Nephron (organoid): ENCODE results near the gene HPCAL1.

Experiments
- H3K27ac Mint-ChIP-seq, 3 experiments: 2 replicates each; pipeline ENCODE4 v1.8.0; 2020; ENCODE audit warnings: mixed read lengths in 3 of 3, mild to moderate bottlenecking in 2 of 3, moderate library complexity in 1 of 3
- H3K27me3 Mint-ChIP-seq: 2 replicates; pipeline ENCODE4 v1.8.0; 2021; ENCODE audit warnings: low read depth, mild to moderate bottlenecking, moderate library complexity, mixed read lengths
- H3K36me3 Mint-ChIP-seq: 2 replicates; pipeline ENCODE4 v1.8.0; 2020; ENCODE audit warnings: low read depth, mixed read lengths
- H3K4me1 Mint-ChIP-seq: 2 replicates; pipeline ENCODE4 v1.8.0; 2020; ENCODE audit warnings: mixed read lengths
- H3K4me3 Mint-ChIP-seq, 3 experiments: 2 replicates each; pipeline ENCODE4 v1.8.0; 2020; ENCODE audit warnings: mild to moderate bottlenecking in 3 of 3, mixed read lengths in 3 of 3, moderate library complexity in 2 of 3
- H3K9me3 Mint-ChIP-seq: 2 replicates; pipeline ENCODE4 v1.8.0; 2020; ENCODE audit warnings: mixed read lengths
- TF ChIP-seq, protein P1 (sequence below), 3 experiments: fragments of 200-600 bp; sonication (generic); IDR thresholded peaks; one replicate each; pipeline ENCODE4 v1.5.0; 2021; ENCODE audit warnings: antibody characterized with exemption in 3 of 3; ENCODE audit not compliant: unreplicated experiment in 3 of 3

Gene HPCAL1

DNA sequence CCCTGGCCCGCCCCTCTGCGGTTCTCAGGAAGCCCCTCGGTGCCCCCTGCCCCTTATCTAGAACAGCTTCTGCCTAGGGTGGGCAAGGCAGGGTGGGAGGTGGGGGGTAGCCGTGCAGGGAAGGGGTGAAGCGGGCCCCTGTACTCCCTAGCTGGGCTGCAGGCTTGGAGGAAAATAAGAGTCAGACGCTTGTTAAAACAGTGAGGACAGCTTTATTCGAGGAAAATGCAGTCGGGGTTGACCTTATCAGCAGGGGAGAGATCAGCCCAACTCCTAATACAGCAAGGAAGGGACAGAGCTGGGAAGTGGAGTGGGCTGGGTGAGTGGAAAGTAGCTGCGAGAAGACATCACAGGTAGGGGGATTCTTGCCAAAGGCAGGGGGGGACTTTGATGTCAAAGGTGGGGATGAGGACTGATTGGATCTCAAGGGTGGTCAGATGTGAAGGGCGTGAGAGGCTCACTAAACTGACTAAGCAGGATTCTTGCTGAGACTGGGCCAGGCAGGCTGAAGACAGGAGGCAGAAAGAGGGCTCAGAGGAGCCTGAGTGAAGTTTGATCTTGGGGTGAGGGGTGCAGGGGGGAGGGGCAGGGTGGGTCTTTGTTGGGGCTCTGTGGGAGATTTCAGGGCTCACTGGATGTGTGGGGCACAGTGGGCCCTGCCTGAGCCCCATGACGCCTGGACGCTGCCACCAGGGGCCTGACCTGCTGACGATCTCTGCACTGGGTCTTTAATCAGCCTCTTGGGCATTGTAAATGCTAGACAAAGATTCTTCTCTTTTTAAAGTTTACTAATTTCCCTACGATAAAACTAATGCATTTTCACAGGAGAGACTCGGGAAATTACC is 29.9 kb downstream of the HPCAL1 start:
- H3K36me3 Mint-ChIP-seq = peaks cover 7% of the 10 kb centered on the region
- peak overlapping the region; percentile 11 to 23 (median 17) for H3K27ac Mint-ChIP-seq
- peaks cover 18% of the 10 kb centered on the region for H3K27me3 Mint-ChIP-seq
- TF ChIP-seq, protein P1, sequence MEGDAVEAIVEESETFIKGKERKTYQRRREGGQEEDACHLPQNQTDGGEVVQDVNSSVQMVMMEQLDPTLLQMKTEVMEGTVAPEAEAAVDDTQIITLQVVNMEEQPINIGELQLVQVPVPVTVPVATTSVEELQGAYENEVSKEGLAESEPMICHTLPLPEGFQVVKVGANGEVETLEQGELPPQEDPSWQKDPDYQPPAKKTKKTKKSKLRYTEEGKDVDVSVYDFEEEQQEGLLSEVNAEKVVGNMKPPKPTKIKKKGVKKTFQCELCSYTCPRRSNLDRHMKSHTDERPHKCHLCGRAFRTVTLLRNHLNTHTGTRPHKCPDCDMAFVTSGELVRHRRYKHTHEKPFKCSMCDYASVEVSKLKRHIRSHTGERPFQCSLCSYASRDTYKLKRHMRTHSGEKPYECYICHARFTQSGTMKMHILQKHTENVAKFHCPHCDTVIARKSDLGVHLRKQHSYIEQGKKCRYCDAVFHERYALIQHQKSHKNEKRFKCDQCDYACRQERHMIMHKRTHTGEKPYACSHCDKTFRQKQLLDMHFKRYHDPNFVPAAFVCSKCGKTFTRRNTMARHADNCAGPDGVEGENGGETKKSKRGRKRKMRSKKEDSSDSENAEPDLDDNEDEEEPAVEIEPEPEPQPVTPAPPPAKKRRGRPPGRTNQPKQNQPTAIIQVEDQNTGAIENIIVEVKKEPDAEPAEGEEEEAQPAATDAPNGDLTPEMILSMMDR (IDR thresholded peaks at IDR 0.05; ENCODE audit: unreplicated experiment in 3 of 3) = no peak
- no peaks in the 10 kb centered on the region for H3K9me3 Mint-ChIP-seq
- H3K4me1 Mint-ChIP-seq = peaks cover 45% of the 10 kb centered on the region
- H3K4me3 Mint-ChIP-seq = peak overlapping the region in 1 of 3 experiments; percentile 16

DNA sequence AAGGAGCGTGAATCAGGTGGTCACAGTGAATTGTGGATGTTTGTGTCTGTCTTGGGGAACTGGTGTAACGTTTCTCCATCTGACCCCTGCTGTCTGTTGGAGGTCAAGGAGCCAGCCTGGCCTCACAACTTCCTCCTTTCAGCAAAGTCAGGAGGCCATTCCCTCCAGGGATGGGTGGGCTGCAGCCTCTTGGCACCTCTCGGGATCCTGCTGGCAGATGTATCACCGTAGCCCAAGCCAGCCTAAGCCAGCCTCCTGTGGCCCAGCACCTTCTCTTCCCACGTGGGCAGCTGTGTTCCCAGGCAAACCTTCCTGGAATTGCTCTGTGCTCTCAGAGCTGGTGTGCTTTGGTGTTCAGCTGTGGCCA is 30.5 kb downstream of the HPCAL1 start:
- H3K27me3 Mint-ChIP-seq = peaks cover 23% of the 10 kb centered on the region
- no peak overlapping the region for H3K4me3 Mint-ChIP-seq
- H3K9me3 Mint-ChIP-seq = no peaks in the 10 kb centered on the region
- peak overlapping the region in 2 of 3 experiments; percentile 5 to 45 for H3K27ac Mint-ChIP-seq
- TF ChIP-seq, protein P1 (IDR thresholded peaks at IDR 0.05; ENCODE audit: unreplicated experiment in 3 of 3) = no peak
- H3K36me3 Mint-ChIP-seq = peaks cover 7% of the 10 kb centered on the region
- peaks cover 47% of the 10 kb centered on the region for H3K4me1 Mint-ChIP-seq

DNA sequence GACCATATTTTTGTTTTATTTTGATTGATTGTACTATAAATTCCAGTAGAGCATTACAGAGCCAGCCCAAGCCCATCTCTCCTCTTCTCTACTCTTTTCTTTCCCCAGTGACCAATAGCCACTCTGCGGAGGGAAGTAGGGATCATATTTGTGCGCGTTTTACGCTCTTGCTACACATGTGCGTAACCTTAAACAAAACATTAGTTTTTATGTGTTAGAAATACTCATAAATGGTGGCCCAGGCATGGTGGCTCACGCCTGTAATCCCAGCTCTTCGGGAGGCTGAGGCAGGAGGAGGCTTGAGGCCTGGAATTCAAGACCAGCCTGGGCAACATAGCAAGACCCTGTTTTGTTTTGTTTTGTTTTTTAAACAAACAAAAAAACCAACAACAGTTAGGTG is 31.3 kb downstream of the HPCAL1 start:
- H3K9me3 Mint-ChIP-seq = no peaks in the 10 kb centered on the region
- H3K27me3 Mint-ChIP-seq = peaks cover 29% of the 10 kb centered on the region
- H3K4me1 Mint-ChIP-seq = peaks cover 47% of the 10 kb centered on the region
- H3K27ac Mint-ChIP-seq = peak overlapping the region in 1 of 3 experiments; percentile 45
- TF ChIP-seq, protein P1 (IDR thresholded peaks at IDR 0.05; ENCODE audit: unreplicated experiment in 3 of 3) = no peak
- no peak overlapping the region for H3K4me3 Mint-ChIP-seq
- H3K36me3 Mint-ChIP-seq = peaks cover 7% of the 10 kb centered on the region

DNA sequence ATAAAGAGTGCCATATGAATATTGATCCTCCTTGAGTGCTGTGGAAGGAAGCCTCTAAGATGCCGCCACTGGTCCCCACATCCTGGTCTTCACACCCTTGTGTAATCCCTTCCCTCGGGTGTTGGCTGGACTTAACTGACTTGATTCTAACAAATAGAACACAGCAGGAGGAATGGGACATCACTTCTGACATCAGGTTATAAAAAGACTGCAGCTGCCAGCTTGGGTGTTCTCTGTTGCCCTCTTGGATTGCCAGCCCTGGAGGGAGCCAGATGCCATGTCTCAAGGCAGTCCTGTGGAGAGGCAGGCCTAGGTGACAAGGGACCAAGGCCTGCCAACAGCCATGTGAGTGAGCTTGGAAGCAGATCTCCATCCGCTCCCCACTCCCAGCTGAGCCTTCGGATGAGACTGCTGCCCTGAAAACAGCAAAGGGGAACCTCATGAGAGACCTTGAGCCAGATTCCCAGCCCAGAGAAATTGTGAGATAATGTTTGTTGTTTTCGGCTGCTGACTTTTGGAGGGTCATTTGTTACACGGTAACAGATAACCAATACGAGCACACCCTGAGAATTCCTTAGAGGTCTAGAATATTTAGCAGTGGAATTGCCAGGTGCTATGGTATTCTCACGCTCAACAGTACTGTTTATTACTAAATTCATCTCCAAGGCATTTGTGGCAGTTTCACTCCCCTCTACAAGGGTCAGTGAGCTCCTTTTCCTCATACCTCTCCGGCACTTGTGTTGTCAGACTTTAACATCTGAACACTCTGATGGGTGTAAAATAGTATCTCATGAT is 32.5 kb downstream of the HPCAL1 start:
- H3K4me1 Mint-ChIP-seq = peaks cover 40% of the 10 kb centered on the region
- H3K27ac Mint-ChIP-seq = no peak overlapping the region
- no peak overlapping the region for H3K4me3 Mint-ChIP-seq
- H3K9me3 Mint-ChIP-seq = no peaks in the 10 kb centered on the region
- TF ChIP-seq, protein P1 (IDR thresholded peaks at IDR 0.05; ENCODE audit: unreplicated experiment in 3 of 3) = no peak
- peaks cover 29% of the 10 kb centered on the region for H3K27me3 Mint-ChIP-seq
- H3K36me3 Mint-ChIP-seq = peaks cover 7% of the 10 kb centered on the region

DNA sequence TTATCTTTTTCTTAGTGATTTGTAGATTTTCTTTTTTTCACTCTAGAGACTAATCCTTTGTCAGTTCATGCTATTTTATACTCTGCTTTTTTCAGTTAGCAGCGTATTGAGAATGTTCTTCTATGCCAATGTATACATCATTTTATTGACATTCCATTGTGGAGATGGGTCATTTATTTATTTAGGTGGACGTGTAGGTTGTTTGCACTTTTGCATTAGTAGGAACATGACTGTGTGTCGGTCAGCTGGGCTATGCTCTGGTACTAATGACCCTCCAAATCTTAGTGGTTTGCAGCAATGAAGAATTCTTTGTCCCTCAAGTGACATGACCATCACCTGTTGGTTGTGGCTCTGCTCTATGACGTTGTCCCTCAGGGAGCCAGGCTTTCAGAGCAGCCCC is 33.6 kb downstream of the HPCAL1 start:
- TF ChIP-seq, protein P1 (IDR thresholded peaks at IDR 0.05; ENCODE audit: unreplicated experiment in 3 of 3) = no peak
- no peaks in the 10 kb centered on the region for H3K9me3 Mint-ChIP-seq
- H3K27me3 Mint-ChIP-seq = peaks cover 31% of the 10 kb centered on the region
- peaks cover 37% of the 10 kb centered on the region for H3K4me1 Mint-ChIP-seq
- peaks cover 7% of the 10 kb centered on the region for H3K36me3 Mint-ChIP-seq
- no peak overlapping the region for H3K4me3 Mint-ChIP-seq
- no peak overlapping the region for H3K27ac Mint-ChIP-seq
